Transverse colon (tissue), 4 donors: Measurements from ENCODE around the gene NOC2L. TPM values are rescaled to one million over a fixed set of nuclear protein-coding genes. Genes with fewer than 3 reads are reported as not detected.
A peak's percentile ranks its signal among the peaks of the same experiment; 100 is the strongest.

ENCODE experiments used
- DNase-seq: peaks from one replicate; pipeline ENCODE4 v3.0.0-alpha.2; 2019
- H3K27ac ChIP-seq, 4 donors: fragments of 200-600 bp; sonication (generic); 2 replicates each; pipeline ENCODE4 v1.5.1; 2016 to 2018; ENCODE audit warnings: inconsistent platforms in 4 of 4
- H3K27me3 ChIP-seq: fragments of 200-600 bp; sonication (generic); 2 replicates; pipeline ENCODE4 v1.5.1; 2017; ENCODE audit warnings: inconsistent platforms
- H3K36me3 ChIP-seq, 4 donors: fragments of 200-600 bp; sonication (generic); 2 replicates each; pipeline ENCODE4 v1.5.1; 2017 to 2019; ENCODE audit warnings: inconsistent platforms in 4 of 4
- H3K4me1 ChIP-seq, 4 donors: fragments of 200-600 bp; sonication (generic); 2 replicates each; pipeline ENCODE4 v1.5.1; 2017 to 2020; ENCODE audit warnings: inconsistent platforms in 4 of 4
- H3K4me3 ChIP-seq, 4 donors: fragments of 200-600 bp; sonication (generic); 1 replicate in 1 of 4; 2 replicates in 3 of 4; pipeline versions ENCODE4 v1.5.1 to v1.6.1; 2017 to 2019; ENCODE audit warnings: inconsistent platforms in 4 of 4
- H3K9me3 ChIP-seq, 2 donors: fragments of 200-600 bp; sonication (generic); 2 replicates each; pipeline ENCODE4 v1.5.1; 2017 to 2019; ENCODE audit warnings: inconsistent platforms in 2 of 2
- CTCF ChIP-seq, 5 experiments: fragments of 200-600 bp in 3 of 5; fragments of 450-650 bp in 2 of 5; sonication (generic) in 3 of 5; IDR thresholded peaks; 1 replicate in 2 of 5; 2 replicates in 3 of 5; pipeline ENCODE4 v1.5.1; 2016 to 2017; ENCODE audit warnings: antibody characterized with exemption in 5 of 5, inconsistent platforms in 3 of 5, mild to moderate bottlenecking in 2 of 5, moderate library complexity in 1 of 5
- EP300 ChIP-seq: sonication (generic); formaldehyde crosslinking; IDR thresholded peaks from one replicate; pipeline ENCODE4 v1.6.1; 2017; ENCODE audit warnings: antibody characterized with exemption, low read depth
- POLR2A ChIP-seq: fragments of 450-650 bp; IDR thresholded peaks from one replicate; pipeline ENCODE4 v1.6.1; 2016; ENCODE audit warnings: antibody characterized with exemption, mild to moderate bottlenecking, moderate library complexity
- POLR2AphosphoS5 ChIP-seq, 3 donors: sonication (generic); formaldehyde crosslinking; IDR thresholded peaks; one replicate each; pipeline ENCODE4 v1.6.1; 2016; ENCODE audit warnings: antibody characterized with exemption in 3 of 3
- whole genome bisulfite sequencing, 2 donors: methylation state at CpG; one replicate each; pipeline ENCODE4 v1.1.5; 2018; ENCODE audit warnings: low coverage in 1 of 2; 5-methylcytosine and 5-hydroxymethylcytosine counted together
- in situ Hi-C, 4 donors: fragments of 200-750 bp; cut with MboI; loops; one replicate each; pipeline versions ENCODE4 v1.15.0 to v1.15.1; 2017; ENCODE audit warnings: low sequenced_read_pairs in 3 of 4, low pct_ligation_motif_present in 1 of 4, low pct_unique_long_range_greater_than_20kb in 1 of 4
- intact Hi-C: fragments of 100-400 bp; cut with DNase I; formaldehyde crosslinking; loops from one replicate; pipeline ENCODE4 v1.15.1; 2023; ENCODE audit warnings: low total_unique reads
- total RNA-seq, 4 donors: library from RNA; depleted of rRNA; stranded (reverse); fragments of >200 nt; gene quantifications; one replicate each; pipeline ENCODE4 v1.1.0, GENCODE V29; 2016

Gene NOC2L
- total RNA-seq, 4 donors from 2014 or later = 17.6 to 50.4 (median 31.6) TPM

- Histone ChIP-seq H3K36me3 (peaks cover 0 to 5% (median 2%) of the 10 kb centered on the region in 4 donors), H3K4me3 (no peak overlapping the region), H3K27me3 (peaks cover 30% of the 10 kb centered on the region), H3K4me1 (peaks cover 11 to 27% (median 23%) of the 10 kb centered on the region in 4 donors), H3K27ac (no peak overlapping the region), H3K9me3 (no peaks in the 10 kb centered on the region)
- TF ChIP-seq POLR2AphosphoS5 (IDR thresholded peaks at IDR 0.05) = no peak
- in situ Hi-C loops = no loop called here
- DNase-seq = no peak
- 85% methylated on average over 29 of the region's 29 CpGs; no CpG with 5 or more reads in 1 of the 2 donors for WGBS, 2 donors
- intact Hi-C loops = no loop called here
Observed at GRCh38 chr1:945688-946556, 13.1 kb downstream of the NOC2L start.

- 62 to 66% methylated on average over 2 to 28 of the region's 28 CpGs for WGBS, 2 donors
- TF ChIP-seq POLR2A (no peak), EP300 (no peak), POLR2AphosphoS5 (IDR thresholded peaks at IDR 0.05) (no peak), CTCF (IDR thresholded peaks at IDR 0.05) (no peak)
- intact Hi-C loops (no loop called here), in situ Hi-C loops (no loop called here)
- no peaks in the 10 kb centered on the region for H3K9me3 ChIP-seq
- H3K4me1 ChIP-seq = peaks cover 21 to 38% (median 34%) of the 10 kb centered on the region in 4 donors
- H3K27me3 ChIP-seq = peaks cover 42% of the 10 kb centered on the region
- no peak for DNase-seq
- peaks cover 0 to 5% (median 2%) of the 10 kb centered on the region in 4 donors for H3K36me3 ChIP-seq
- no peak overlapping the region for H3K4me3 ChIP-seq
- peak overlapping the region; percentile 27 to 82 (median 70) for H3K27ac ChIP-seq
Observed at GRCh38 chr1:944341-945325, 14.4 kb downstream of the NOC2L start.

GRCh38 chr1:943545-944340 is 15.3 kb downstream of the NOC2L start:
- in situ Hi-C loops (no loop called here), intact Hi-C loops (no loop called here)
- Histone ChIP-seq H3K27ac (peak overlapping the region; percentile 65 to 82 (median 70)), H3K4me1 (peaks cover 23 to 41% (median 34%) of the 10 kb centered on the region in 4 donors), H3K4me3 (no peak overlapping the region), H3K27me3 (peaks cover 51% of the 10 kb centered on the region), H3K36me3 (peaks cover 0 to 4% (median 0%) of the 10 kb centered on the region in 4 donors), H3K9me3 (no peaks in the 10 kb centered on the region)
- DNase-seq = no peak
- TF ChIP-seq CTCF (IDR thresholded peaks at IDR 0.05) = no peak
- no peak for TF ChIP-seq POLR2A
- TF ChIP-seq EP300 = no peak
- 79% methylated on average over 27 of the region's 27 CpGs; no CpG with 5 or more reads in 1 of the 2 donors for WGBS, 2 donors

GRCh38 chr1:942864-943533 is 16.1 kb downstream of the NOC2L start:
- peak overlapping the region in 2 of 4 donors; percentile 39 to 51 for H3K4me3 ChIP-seq
- TF ChIP-seq CTCF (IDR thresholded peaks at IDR 0.05) (no peak), POLR2A (no peak), POLR2AphosphoS5 (IDR thresholded peaks at IDR 0.05) (no peak), EP300 (no peak)
- intact Hi-C loops (no loop called here), in situ Hi-C loops (no loop called here)
- no peaks in the 10 kb centered on the region for H3K9me3 ChIP-seq
- H3K27ac ChIP-seq = peak overlapping the region; percentile 65 to 82 (median 70)
- 20 to 44% methylated on average over 2 to 21 of the region's 27 CpGs for WGBS, 2 donors
- H3K4me1 ChIP-seq = peaks cover 23 to 41% (median 34%) of the 10 kb centered on the region in 4 donors
- H3K27me3 ChIP-seq = peaks cover 59% of the 10 kb centered on the region
- H3K36me3 ChIP-seq = peaks cover 0 to 4% (median 0%) of the 10 kb centered on the region in 4 donors
- DNase-seq = peak; percentile 46
